ENCODE data around the gene PCSK1.

Gene PCSK1

DNA sequence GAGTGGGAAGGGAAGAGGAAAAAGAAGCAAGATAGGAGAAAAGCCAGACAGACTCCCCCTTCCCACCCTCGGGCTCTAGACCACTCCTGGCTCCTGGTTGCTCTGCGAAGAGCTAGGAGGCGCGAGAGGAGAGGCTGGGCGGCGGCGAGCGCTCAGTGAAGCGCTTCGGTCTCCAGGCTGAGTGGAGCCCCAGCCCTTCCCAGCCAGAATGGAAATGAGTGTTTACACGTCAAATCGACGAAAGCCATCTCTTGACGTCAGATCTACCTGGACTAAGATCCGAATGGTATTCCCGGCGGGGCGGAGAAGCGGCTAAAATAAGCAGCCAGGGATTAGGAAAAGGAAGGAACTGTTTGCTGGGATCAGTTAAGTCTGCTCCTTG lies at the start of gene PCSK1:
Gene PCSK1, minus strand, starts transcription at position 183 of the 382 bp plus-strand sequence. CDS start 206 bp downstream, outside the sequence.
- peak in 35 of 42 donors; percentile 9 to 62 (median 35) for DNase-seq
- intact Hi-C loops (cut with DNase I), result no loop called here

DNA sequence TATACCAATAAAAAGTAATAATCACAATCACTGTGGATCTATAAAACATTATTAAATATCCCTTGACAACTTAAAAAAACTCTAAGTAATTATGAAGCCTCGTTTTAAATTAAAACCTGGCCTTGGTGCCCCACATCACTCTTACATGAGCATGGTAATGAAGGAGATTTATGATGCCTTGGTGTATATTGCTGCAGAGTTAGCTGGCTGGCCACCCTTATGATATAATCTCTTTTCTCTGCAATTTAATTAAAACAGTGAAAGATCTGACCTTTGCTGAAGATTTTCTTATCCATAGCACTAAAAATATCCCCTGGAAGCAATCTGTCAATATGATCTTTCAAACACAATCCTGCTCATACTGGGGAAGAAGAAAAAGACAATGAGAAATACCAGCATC lies 48.8 kb upstream of the PCSK1 start:
- intact Hi-C loops (cut with DNase I), result no loop called here
- no peak for DNase-seq

DNA sequence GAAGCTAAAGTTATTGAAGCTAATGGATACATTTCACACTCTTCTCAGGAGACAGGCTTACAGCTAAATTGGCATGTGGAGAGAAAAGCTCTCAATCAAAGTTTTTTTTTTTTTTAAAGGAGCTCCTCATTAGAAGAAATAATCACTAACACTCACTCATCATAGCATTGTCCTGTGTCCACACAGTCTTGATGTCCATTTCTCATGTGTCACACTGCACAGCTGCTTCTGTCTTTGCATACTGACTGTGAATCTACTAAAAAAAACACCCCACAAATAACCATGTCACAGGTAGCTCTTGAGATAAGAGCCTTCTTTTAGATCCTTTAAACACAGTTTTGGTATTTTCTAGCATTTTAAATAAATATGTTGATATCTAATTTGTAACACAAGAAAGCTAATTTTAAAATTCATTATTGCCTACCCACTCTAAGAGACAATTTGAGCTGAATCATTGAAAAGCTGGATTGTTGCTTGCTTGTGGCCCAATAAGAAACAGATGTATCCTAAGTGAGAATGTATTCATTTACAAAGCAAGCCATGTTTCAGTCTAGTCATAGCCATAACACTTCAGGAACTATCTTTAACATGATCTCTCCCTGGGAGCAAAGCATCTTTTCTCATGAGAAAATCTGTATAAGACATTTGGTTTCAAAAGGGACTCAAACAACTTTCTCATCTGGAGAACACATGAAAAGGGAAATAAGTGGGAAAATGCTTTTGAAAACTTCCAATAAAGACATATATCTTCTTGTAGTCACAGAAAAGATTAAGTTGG lies 48.1 kb upstream of the PCSK1 start:
- intact Hi-C loops (cut with DNase I), result no loop called here
- no peak for DNase-seq

DNA sequence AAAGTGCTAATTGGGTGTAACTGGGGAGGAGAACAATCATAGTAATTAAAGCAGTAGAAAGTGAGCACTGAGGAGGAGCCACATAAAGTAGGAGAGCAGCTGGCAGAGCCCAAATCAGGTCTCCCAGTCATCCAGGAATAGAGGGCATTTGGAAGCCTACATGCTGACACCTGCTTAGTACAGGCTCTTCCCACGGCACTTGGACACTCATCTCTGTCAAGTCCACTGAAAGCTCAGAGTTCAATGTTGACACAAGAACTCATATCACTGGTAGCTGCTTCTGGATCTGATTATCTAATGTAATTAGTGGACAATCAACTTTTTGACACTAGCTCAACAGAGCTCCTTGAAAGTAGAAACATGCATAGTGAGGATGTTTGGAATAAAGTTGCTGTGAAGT lies 45.9 kb upstream of the PCSK1 start:
- intact Hi-C loops (cut with DNase I), result no loop called here

DNA sequence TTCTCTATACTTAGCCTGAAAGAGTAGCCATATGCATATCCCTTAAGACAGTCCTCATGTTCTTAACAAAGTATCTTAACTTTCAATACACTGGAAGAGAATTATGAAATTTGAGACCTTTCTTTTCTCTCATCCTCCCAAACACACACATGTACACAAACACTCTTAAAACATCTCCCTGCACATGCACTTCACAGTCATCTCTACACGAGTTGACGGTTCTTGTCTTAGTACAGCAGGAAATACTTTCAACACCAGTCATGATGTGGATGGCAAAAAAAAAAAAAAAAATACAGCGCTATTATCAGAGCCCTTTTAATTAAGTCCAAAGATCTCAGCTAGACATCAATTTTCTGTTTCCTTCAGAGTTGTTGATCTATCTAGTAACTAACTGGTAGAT lies 43.6 kb upstream of the PCSK1 start:
- intact Hi-C loops (cut with DNase I), result no loop called here
- no peak for DNase-seq

More for the DNA sequence above, 45.9 kb upstream of the PCSK1 start:
- DNase-seq, result no peak

DNA sequence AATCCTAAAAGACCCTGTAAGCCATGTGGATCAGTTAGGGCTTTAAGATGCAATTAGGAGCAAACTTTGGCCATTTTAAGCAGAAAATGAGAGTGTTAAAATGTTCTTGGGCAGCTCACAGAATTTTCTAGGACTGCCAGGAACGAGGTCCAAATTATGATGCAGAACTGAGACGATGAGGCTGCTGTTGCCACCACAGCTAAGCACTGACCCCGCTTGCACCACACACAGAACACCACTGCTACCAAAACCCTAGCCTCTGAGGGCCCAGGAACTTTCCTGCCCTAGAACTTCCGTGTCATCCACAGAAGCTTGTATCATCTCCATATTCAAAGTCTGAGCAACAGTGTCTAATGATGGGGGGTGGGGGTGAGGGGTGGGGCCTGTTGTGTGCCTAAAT lies 41.0 kb upstream of the PCSK1 start:
- intact Hi-C loops (cut with DNase I), result no loop called here

DNA sequence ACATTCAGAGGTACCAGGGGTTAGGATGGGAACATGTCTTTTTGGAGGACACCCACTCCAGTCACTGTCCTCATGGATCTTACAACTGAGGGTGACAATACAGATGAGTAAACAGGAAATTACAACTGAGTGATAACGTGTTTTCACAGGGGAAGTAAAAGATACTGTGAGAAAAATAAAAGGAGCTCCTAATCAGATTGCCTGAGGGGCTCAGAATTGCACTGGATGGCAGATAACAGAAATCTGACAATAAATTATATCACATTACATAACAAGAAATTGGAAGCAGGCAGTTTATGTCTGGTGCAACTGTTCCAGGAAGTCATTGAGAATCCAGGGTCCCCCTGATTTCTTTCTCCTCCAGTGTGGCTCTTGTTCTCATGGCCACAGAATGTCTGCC lies 40.1 kb upstream of the PCSK1 start:
- intact Hi-C loops (cut with DNase I), result no loop called here
- DNase-seq, result no peak

More for the DNA sequence above, 41.0 kb upstream of the PCSK1 start:
- DNase-seq, result no peak

DNA sequence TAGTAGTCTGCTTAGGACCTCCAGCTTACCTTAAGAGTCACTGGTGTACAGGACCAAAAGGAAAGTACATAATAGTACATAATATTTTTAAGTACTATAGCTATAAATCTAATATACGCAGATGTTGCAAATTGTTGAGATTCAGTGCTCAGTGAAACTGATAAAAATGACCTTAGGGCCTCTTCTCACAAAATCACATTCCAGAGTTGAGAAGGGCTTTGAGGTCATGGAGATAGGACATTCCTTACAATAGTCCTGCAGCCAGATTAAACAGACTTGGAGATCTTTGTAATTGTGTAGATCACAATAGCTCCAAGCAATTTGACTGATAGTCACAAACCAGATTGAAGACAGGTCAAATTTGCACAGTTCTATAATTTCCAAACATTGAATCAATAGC lies 37.7 kb upstream of the PCSK1 start:
- DNase-seq, result no peak
- intact Hi-C loops (cut with DNase I), result no loop called here

DNA sequence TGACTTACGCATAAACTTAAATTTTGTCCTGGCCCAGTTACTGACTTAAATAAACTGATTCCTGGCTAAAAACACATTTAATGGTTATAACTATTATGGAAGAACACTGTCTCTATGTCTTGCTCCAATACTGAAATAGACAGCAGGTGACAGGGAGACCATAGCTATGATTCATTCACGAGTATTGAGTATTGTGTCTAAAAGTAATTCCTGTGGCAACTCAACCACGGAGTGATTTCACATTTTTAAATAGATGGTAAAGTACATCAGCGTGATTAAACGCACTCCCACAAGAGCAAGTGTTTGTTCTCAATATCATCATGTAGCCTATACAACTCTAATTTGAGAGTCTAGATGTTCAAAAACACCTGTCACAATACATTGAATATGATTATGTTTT lies 35.9 kb upstream of the PCSK1 start:
- DNase-seq, result no peak
- intact Hi-C loops (cut with DNase I), result no loop called here

DNA sequence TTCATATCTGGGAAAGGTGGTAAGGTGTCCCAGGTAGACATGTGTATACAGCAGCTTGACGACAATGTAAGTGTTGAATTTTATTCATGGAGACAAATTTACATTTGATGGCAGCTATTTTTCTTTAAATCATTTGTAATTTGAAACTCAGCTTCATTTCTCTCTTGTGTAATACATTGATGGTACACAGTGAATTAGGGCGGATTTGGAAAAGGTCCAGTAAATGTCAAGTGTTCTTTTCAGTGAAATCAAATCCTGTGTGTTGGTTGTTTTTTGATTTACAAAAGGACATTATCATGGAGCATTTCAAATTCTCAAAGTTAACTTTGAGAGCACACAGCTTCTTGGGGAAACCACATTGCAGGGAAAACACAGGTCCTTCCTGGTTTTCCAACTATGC lies 30.0 kb upstream of the PCSK1 start:
- no peak for DNase-seq
- intact Hi-C loops (cut with DNase I), result no loop called here

DNA sequence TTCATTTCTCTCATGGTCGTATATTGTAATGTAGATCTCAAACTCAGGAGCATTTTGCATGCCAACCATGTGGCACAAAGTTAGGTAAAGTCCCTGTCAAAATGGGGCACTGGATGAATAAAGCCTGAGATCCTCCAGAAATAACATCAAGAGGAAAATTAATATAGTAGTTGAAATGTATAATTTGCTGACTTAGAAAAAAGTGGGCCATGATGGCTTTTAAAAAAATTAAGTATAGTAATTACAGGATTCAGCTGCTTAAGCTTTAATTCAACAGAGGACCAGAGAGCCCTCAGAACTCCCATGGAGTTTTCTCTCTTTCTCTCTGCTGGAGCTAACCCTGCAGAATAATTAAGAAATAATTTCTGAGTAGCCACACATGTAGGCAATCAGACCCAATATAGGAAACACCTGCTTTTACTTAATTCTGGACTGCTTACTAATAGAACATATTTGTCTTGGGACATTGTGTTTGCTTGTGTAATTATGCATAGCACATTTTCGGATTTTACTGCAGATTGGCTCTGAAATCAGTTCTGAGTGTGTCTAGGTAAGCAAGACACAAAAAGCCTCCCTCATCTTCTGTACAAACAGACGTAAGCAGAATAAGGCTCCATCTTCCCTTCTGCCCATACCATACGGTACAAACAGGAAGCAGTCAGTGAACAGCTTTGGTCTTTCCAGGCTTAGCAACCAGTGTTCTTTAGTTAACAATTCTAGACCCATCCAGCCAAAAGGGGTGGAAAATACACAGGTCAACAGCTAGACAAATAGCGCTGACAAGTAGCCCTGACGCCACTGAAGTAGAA lies 26.5 kb upstream of the PCSK1 start:
- intact Hi-C loops (cut with DNase I), result no loop called here
- DNase-seq, result no peak

DNA sequence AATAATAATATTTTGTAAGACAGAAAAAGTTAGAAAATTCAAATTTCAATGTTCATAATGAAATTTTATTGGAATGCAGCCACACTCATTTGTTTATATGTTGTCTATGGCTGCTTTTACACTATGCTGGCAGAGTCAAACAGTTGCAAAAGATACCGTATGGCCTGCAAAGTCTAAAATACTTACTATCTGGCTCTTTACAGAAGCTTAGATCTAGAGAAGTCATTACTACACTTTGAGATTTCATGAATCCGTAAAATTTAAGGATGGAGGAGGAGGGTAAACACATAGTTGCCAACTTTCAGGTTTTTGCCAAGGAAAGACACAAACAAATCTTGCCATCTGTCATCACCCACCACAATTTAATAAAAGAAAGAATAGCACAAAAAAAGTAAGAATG lies 25.1 kb upstream of the PCSK1 start:
- intact Hi-C loops (cut with DNase I), result no loop called here
- no peak for DNase-seq

DNA sequence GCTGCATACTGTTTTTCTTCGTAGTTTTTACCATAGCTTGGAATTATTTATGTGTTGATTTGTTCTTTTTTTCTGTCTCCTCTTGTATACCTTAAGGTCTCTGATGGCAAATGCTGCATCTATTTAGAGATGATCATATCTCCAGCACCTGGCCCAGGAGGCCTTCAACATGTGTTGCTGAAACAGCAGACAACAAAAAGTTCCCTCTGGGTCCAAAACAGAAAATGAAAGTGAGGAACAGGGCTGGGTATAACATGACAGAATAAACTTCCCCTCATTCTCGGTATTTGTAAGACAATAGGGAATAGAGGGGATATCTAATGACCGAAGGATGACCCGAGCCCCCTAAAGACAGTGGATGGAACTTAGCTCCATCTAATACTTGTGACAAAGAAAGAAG lies 22.7 kb upstream of the PCSK1 start:
- intact Hi-C loops (cut with DNase I), result no loop called here
- no peak for DNase-seq

DNA sequence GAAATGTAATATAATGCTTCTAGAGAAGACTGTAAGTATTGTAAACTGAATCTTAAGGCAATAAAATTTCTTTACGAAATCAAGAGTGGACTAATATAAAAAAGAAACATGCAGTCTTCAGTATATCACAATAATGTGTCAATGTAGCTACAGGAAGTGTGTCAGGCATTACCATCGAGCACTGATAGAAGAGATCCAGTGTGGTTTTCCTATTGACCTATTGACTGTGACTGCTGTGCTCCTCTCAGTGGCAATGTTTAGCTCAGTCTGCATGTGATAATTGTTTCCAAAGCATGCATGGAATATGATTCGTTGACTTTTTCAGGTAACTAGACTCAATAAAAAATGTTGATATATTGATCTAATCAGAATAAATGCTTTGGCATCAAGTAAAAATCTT lies 20.3 kb upstream of the PCSK1 start:
- no peak for DNase-seq
- intact Hi-C loops (cut with DNase I), result no loop called here

DNA sequence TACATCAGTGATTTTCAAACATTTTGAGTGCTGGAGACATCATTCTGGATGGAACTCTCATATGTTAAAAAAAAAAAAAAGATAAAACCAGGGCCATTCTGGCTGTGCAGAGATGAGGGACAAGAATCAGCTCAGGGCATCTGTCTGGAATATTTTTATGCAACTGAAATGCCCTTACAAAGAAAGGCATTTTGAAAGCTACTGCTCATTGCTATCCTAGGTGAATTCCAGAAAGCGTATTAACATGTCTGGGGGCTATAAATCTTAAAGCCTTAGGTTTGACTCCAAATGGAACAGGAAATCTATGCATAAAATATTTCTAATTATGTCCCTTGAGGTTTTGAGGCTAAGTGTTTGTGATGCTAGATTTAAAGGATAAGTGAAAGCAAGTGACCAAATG lies 14.9 kb upstream of the PCSK1 start:
- intact Hi-C loops (cut with DNase I), result no loop called here
- DNase-seq, result no peak

DNA sequence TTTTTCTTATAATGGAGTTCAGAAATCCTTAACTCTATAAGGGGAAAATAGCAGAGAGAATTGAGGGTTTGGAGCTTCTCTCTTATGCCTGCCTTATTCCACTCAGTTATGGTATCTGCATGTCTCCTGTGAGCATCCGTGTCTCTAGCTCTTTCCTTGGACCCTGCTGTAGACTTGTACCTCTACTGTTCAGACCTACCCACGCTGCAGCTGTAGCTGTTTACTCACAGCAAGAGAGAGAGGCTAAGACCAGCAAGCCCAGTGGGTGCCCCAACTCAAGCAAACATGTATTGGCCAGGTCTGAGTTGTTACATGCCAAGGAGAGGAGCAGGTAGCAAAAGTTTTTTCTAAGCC lies 7.1 kb upstream of the PCSK1 start:
- no peak for DNase-seq
- intact Hi-C loops (cut with DNase I), result no loop called here

DNA sequence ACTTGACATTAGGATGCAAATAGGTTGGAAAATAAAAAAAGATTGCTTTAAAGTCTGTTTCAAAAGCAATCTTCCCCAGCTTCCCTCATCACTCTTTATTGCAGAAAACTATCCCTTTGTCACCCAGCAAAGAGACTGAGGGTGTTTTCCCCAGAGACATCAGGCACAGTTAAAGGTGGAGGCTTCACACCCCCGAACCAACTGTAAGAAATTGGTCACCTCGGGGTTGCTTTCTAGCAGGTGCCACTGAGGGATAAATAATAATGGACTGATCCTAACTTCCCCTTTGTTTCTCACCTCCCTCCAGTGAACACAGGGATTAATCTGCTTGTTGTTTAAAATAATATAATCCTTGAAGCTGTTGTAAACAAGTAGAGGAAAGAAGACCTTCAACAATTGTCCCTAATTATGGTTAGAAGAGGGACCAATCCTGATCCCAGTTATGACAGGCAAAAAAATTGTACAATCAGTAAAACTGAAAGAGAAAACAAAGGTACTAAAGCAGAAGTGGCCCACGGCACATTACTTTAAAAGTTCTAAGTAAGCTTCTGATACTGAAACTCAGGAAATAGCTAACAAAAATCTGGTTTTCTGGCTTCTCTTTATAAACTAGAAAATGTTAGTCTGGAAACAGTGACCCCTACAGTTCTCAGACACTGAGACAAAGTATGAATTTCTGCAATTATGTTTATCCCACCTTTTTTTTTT lies 6.6 kb upstream of the PCSK1 start:
- DNase-seq, result no peak
- intact Hi-C loops (cut with DNase I), result no loop called here

DNA sequence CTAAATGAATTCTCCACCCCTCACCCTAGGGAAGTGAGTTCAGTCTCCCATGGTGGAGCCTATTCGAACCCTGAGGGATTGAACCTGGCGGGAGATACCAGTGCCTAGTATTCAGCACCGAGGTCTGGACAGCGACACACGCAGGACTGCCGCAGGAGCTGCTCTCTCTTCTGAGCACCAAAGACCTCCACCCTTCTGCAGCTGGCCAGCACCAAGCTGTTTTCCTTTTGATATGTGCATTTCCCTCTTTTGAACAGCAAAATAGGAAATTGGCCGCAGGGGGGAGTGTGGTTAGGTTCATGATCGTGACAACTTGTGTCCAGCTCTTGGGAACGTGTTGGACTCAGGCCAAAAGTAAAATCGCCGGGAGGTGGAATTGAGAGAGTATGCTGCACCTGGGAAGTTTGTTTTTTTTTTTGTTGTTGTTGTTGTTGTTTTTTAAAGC lies 1.2 kb upstream of the PCSK1 start:
- DNase-seq, result peak in 39 of 42 donors; percentile 8 to 76 (median 39)
- intact Hi-C loops (cut with DNase I), result no loop called here

DNA sequence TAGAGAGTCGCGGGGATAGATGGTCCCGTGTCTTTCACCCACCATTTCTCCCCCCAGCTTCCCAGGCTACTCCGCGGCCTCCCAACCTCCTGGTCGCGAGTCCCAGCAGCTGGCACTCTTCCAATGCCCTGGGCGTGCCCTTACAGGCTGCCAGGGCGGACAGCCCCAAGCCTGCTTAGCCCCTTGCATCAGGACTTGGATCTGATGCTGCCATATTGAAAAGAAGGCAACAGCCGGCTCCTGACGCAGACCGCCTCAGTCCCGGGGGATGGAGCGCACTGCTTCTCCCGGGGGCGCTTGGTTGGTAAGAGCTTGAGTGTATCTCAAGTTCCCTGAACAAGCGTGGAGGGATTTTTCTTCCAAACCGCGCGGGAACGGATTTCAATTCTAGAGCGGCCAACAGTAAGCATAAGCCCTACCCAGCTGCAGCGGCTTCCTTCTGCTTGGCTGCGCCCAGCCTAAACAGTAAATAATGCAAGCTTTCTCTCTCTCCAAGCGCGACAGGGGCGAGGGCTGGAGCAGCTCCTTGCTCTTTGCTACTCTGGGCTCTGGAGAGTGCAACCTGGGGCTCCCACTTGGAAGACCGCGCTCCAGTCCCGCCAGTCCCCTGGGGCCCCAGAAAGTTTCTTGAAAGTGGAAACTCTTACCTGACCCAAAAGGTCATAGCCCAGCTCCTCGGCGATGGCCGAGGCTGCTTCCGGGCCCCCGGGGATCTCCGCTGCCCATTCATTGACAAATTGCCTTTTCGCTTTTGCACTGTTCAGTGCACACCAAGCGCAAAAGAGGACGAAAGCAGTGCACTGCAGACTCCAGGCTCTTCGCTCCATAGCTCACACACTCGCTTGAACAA lies 607 bp downstream of the PCSK1 start:
- DNase-seq, result peak in 40 of 42 donors; percentile 18 to 70 (median 44)
- intact Hi-C loops (cut with DNase I), result no loop called here

All from head of caudate nucleus (tissue), 42 donors.